Measurements from ENCODE around the gene CYP2A6.

DNA sequence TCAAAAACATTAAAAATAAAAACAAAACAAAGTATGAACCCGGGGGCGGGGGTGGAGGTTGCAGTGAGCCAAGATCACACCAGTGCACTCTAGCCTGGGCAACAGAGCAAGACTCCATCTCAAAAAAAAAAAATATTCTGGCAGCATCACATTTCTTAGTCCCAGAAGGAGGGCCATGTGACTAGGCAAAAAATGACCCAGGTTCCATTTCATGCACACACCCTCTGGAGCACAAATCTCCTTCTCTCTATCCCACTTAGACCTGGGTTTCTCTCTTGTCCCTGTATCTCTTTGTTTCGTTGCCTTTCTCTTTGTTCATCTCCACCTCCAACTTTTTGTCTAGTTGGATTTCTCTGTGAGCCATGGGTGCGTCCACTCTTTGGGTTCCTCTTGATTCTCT is 37.9 kb upstream of the CYP2A6 start:
- TF ChIP-seq, protein P1, sequence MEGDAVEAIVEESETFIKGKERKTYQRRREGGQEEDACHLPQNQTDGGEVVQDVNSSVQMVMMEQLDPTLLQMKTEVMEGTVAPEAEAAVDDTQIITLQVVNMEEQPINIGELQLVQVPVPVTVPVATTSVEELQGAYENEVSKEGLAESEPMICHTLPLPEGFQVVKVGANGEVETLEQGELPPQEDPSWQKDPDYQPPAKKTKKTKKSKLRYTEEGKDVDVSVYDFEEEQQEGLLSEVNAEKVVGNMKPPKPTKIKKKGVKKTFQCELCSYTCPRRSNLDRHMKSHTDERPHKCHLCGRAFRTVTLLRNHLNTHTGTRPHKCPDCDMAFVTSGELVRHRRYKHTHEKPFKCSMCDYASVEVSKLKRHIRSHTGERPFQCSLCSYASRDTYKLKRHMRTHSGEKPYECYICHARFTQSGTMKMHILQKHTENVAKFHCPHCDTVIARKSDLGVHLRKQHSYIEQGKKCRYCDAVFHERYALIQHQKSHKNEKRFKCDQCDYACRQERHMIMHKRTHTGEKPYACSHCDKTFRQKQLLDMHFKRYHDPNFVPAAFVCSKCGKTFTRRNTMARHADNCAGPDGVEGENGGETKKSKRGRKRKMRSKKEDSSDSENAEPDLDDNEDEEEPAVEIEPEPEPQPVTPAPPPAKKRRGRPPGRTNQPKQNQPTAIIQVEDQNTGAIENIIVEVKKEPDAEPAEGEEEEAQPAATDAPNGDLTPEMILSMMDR (IDR thresholded peaks at IDR 0.05), result no peak
- TF ChIP-seq ZFX (IDR thresholded peaks at IDR 0.05; ENCODE audit: borderline replicate concordance), result no peak
